GM12872 (cell line): ENCODE data around the gene ARHGAP10.

Experiments
- TF ChIP-seq, protein P1 (sequence below): IDR thresholded peaks from 3 replicates; pipeline ENCODE4 v1.5.1; 2011; ENCODE audit warnings: low read depth, mild to moderate bottlenecking, low read length, moderate library complexity; ENCODE audit not compliant: insufficient read depth

The ARHGAP10 gene

DNA sequence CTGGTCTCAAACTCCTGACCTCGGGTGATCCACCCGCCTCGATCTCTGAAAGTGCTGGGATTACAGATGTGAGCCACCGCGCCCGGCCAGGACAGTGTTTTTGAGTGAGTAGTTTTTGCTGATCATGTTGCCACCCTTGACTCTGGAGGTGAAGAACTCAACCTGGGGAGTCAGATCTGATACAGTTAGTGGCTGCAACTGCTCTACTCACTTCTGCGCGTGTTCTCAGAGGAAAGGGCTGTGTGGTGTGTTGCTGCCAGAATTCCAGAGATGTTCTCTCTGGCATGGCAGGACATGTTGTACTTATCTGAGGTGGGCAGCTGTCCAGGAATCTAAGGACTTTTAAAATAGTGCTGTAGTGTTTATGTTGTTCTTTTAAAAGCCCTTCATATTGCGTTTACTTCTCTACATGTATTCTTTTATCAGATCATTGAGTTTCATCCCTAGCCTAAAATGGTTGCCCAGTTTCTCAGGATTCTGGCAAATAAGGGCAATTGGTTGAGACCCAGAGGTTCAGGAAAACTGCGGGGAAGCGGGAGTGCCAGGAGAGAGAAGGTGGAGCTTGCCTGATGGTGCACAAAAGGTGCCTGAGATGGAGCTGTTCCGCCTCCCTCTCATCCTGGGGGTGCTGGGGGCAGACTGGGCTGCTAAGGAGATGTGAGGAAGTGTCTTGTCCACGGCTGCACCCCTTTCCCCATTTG lies 97.7 kb downstream of the ARHGAP10 start:
- TF ChIP-seq, protein P1, sequence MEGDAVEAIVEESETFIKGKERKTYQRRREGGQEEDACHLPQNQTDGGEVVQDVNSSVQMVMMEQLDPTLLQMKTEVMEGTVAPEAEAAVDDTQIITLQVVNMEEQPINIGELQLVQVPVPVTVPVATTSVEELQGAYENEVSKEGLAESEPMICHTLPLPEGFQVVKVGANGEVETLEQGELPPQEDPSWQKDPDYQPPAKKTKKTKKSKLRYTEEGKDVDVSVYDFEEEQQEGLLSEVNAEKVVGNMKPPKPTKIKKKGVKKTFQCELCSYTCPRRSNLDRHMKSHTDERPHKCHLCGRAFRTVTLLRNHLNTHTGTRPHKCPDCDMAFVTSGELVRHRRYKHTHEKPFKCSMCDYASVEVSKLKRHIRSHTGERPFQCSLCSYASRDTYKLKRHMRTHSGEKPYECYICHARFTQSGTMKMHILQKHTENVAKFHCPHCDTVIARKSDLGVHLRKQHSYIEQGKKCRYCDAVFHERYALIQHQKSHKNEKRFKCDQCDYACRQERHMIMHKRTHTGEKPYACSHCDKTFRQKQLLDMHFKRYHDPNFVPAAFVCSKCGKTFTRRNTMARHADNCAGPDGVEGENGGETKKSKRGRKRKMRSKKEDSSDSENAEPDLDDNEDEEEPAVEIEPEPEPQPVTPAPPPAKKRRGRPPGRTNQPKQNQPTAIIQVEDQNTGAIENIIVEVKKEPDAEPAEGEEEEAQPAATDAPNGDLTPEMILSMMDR: no peak

DNA sequence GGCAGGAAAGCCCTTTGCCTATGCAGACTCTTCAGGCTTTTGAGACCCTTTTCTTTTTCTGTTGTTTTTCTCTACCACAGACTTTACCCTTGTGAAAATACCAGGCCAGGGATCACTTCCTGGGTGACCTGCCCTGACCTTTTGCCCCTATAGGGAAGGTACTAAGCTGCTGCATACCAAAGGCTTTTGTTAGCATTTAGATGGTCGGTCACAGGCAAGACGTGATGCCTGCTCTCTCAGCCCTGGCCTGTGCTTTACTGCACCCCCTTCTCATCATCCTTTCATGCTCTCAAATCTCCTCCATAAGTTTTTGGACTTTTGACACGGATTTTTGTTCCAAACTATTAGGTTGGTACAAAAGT lies 98.2 kb downstream of the ARHGAP10 start:
- TF ChIP-seq, protein P1: no peak

DNA sequence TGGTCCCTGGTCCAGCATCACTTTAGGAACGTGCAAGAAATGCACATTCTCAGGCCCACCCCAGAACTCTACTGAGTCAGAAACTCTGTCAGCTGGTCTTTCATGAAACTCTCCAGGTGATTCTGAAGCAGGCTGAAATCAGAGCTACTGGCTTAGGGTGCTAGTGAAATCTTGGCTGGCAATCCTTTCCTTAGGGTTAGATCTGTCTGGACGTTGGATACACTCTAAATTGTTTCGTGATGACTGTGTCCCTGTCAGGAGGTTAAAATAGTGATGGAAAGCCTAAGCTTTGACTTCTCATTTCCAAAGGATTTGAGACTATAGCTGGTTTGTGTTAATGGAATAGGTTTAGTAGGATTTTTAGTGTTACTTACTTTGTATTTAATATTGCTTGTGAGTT lies 99.1 kb downstream of the ARHGAP10 start:
- TF ChIP-seq, protein P1: no peak

DNA sequence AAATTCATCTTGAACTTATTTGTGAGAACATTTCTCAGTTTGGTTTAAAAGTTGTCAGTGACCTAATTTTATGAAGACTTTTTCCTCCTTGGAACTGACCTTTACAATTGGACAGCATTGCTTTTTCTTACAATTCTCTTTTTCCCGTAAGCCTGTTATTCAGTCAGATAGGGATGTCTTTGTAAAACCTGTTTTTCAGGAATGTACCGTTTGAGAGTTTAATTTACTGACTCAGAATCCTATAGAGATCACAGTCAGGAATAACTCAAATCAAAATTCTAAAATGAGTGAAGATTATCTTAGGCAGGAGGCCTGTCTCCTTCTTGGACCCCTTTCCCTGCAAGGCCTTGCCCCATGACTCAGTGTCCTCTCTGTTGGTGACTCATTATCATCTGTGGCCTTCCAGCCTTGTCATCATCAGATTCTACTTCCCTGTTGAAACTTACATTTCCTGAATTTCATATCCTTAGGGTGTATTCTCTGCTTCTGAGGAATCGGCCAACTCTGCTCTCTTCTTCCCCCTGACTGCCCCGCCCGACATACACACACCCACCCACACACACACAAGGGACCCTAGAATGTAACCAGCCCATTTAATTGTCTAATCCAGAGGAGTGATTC lies 99.8 kb downstream of the ARHGAP10 start:
- TF ChIP-seq, protein P1: no peak

DNA sequence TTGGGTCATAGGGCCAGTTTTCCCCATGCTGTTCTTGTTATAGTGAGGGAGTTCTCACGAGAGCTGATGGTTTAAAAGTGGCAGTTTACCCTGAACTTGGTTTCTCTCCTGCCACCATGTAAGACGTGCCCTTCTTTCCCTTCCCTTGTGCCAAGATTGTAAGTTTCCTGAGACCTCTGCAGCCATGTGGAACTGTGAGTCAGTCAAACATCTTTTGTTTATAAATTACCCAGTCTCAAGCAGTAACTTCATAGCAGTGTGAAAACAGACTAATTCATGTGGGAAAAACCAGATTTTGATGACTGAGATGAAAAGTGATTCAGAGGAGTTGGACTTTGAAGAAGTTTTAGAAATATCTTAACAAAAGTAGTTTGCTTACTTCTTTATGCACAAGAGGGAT lies 101.4 kb downstream of the ARHGAP10 start:
- TF ChIP-seq, protein P1: no peak

DNA sequence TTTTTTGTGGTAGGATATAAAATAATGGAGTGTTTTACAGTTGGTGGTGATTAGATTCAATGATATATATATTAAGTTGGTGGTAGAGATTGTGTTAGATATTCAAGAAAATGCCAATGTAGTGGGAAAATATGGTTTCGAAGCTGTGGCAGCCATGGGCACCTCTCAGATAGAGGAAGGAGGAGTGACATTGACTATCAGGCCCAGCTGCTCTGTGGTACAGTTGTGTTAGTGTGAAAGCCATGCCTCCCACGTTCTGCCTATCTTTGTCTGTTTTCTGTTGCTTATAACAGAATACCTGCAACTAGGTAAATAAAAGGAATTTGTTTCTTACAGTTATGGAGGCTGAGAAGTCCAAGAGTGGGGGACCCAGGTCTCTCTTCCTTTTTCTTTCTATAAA lies 101.9 kb downstream of the ARHGAP10 start:
- TF ChIP-seq, protein P1: no peak

DNA sequence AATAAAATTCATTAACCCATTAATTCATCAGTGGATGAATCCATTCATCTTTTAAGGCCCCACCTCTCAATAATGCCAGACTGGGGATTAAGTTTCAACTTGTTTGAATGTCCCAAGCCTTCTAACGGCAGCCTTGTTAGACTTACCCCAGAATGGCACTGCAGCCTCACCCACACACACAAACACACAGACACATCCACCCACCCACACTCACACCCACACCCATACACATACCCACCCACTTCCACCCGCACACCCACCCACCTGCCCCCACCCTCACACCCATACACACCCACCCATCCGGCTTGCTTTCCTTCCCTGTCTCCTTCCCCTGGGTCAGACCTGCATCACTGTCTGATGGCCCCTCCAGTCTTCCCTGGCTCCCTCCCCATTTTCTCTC lies 102.6 kb downstream of the ARHGAP10 start:
- TF ChIP-seq, protein P1: no peak
